Measurements from ENCODE around the gene ZNF714.
A peak's percentile ranks its signal among the peaks of the same experiment; 100 is the strongest.

ZNF714 gene

GRCh38 chr19:21082011-21082975 is at the start of gene ZNF714:
ZNF714 (plus strand) TSS chr19:21082203; CDS start chr19:21098269, 16,066 bp downstream.
- DNase-seq (ENCODE audit: low read depth), result peak; percentile 83
- H3K4me3 ChIP-seq (ENCODE audit: low read depth, low read length), result peak within 1 kb of the TSS; percentile 78

GRCh38 chr19:21045028-21045427 is 37.0 kb upstream of the ZNF714 start:
- H3K4me3 ChIP-seq (ENCODE audit: low read depth, low read length), result no peak overlapping the region
- DNase-seq (ENCODE audit: low read depth), result no peak

DNA sequence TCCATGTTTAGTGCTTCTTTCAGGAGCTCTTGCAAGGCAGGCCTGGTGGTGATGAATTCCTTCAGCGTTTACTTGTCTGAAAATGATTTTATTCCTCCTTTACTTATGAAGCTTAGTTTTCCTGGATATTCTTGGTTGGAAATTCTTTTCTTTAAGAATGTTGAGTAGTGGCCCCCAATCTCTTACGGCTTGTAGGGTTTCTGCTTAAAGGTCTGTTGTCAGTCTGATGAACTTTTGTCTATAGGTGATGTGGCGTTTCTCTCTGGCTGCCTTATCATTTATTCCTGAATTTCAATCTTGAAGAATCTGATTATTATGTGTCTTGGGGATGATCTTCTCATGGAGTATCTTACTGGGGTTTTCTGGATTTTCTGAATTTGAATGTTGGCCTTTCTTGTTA is 35.5 kb upstream of the ZNF714 start:
- no peak overlapping the region for H3K4me3 ChIP-seq (ENCODE audit: low read depth, low read length)
- DNase-seq (ENCODE audit: low read depth), result no peak

DNA sequence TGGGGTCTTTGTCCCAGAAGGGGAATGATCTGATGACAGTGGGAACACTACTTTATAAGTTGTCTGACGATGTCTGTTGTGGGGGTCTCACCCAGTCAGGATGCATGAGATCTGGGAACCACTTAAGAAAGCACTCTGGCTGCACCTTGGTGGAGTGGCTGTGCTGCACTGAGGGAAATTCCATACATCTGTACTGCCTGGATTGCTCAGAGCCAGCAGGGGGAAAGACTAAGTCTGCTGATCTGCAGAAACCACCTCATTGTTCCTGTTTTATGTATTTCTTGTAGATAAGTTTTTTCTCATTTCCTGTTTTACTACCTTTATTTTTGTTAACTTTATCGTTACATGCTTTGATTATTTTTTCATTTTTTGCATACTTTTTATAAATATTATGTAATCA is 34.3 kb upstream of the ZNF714 start:
- no peak overlapping the region for H3K4me3 ChIP-seq (ENCODE audit: low read depth, low read length)
- DNase-seq (ENCODE audit: low read depth), result no peak

DNA sequence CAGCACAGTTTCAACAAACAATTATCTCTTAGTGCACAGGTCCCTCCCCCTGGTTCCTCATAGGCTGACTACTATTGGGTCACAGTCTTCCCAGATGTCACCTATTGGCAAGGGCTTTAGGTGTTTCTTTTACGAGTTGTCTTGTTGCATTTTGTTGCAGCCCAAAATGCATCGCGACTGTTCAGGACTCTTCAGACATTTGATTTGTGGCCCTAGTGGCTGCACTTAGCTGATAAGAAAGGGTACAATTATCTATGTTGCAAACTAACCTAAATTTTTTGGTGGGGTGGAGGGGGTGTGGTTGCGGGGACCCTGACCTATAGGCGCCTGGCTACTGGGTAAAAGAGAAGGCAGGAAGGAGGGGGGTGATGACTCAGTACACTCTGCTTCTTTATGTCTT is 29.1 kb upstream of the ZNF714 start:
- no peak for DNase-seq (ENCODE audit: low read depth)
- H3K4me3 ChIP-seq (ENCODE audit: low read depth, low read length), result no peak overlapping the region

GRCh38 chr19:21065336-21065735 is 16.7 kb upstream of the ZNF714 start:
- DNase-seq (ENCODE audit: low read depth), result no peak
- no peak overlapping the region for H3K4me3 ChIP-seq (ENCODE audit: low read depth, low read length)

DNA sequence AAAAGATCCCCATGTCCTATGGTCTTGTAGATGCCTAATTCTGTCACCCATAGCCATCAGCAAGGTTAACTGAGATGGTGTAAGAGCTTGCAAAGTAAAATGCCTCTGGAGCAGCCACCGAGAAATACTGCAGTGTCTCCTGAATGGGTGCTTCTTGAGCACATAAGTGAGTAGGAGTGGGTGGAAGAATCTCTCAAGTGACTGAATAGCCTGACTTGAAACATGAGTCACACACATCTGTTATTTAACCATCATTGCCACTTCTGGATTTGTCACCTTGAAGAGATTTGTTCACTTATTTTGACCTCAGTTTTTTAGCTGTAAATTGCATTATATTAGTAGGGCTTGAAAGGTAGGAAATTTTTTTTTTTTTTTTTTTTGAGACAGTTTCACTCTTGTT is 2.3 kb downstream of the ZNF714 start:
- peak; percentile 52 for DNase-seq (ENCODE audit: low read depth)
- H3K4me3 ChIP-seq (ENCODE audit: low read depth, low read length), result no peak overlapping the region

DNA sequence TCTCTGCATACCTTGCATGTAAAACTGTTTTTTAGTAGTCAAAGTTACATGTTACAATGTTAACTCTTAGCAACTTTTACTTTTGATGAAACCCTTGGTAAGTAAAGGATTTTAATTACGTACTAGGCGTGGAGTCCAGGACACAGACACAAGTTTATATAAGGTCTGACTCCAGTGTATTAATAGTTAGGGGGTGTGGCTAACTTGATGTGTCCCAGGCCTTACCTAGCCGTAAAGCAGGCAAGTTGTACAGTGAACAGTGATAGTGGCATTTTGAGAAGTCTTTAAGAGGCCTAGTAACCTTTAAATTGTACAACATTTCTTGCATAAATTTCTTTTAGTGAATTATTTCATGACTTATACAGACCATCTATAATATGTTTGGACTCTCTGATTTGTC is 5.9 kb downstream of the ZNF714 start:
- no peak overlapping the region for H3K4me3 ChIP-seq (ENCODE audit: low read depth, low read length)
- no peak for DNase-seq (ENCODE audit: low read depth)

GRCh38 chr19:21092109-21092508 is 10.1 kb downstream of the ZNF714 start:
- peak; percentile 33 for DNase-seq (ENCODE audit: low read depth)

DNA sequence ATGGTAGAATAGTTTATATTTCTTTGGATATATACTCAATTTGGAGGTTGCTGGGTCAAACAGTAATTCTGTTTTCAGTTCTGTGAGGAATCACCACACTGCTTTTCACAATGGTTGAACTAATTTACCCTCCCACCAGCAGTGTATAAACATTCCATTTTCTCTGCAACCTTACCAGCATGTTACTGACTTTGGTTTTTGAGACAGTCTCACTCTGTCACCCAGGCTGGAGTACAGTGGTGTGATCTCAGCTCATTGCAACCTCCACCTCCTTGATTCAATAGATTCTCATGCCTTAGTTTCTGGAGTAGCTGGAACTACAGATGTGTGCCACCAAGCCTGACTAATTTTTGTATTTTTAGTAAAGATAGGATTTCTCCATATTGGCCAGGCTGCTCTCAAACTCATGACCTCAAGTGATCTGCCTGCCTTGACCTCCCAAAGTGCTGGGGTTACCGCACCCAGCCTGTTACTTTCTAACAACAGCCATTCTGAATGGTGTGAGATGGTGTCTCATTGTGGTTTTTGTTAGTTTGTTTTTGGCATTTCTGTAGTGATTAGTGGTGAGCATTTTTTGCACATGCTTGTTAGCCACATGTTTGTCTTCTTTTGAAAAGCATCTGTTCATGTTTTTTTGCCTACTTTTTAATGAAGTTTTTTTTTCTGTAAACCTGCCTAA is 12.5 kb downstream of the ZNF714 start:
- no peak overlapping the region for H3K4me3 ChIP-seq (ENCODE audit: low read depth, low read length)
- no peak for DNase-seq (ENCODE audit: low read depth)

More at GRCh38 chr19:21092109-21092508, 10.1 kb downstream of the ZNF714 start:
- H3K4me3 ChIP-seq (ENCODE audit: low read depth, low read length), result no peak overlapping the region

DNA sequence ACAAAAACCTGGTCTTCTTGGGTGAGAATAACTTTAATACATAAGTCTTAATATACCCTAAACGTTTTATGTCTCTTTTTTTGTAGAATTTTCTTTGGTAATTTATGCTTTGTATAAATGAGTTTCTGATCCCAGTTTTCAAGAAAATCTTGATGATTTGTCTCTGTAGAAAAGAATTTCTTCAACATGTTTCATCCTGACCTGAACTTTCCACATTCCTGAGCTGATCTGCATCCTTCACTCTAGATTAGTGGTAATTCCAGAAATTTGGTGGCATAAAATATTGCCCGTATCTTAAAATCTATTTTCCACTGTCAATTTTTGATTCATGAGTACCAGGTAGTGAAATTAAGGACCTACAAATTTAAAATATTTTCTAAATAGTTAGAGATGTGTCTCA is 16.3 kb downstream of the ZNF714 start:
- no peak overlapping the region for H3K4me3 ChIP-seq (ENCODE audit: low read depth, low read length)
- no peak for DNase-seq (ENCODE audit: low read depth)

- no peak overlapping the region for H3K4me3 ChIP-seq (ENCODE audit: low read depth, low read length)
- no peak for DNase-seq (ENCODE audit: low read depth)
These were observed 19.7 kb downstream of the ZNF714 start for GRCh38 chr19:21101521-21102242.

DNA sequence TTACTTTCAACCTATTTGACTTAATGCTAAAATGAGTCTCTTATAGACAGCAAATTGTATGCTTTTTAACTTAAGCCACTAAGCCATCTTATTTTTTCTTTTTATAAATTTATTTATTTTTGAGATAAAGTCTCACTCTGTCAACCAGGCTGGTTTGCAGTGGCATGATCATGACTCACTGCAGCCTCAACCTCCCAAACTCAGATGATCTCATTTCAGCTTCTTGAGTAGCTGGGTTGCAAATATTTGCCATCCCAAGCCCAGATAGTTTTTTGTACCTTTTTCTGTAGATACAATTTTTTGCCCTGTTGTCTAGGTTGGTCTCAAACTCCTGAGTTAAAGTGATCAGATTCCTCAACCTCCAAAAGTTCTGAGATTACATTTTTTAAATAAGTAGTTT is 27.1 kb downstream of the ZNF714 start:
- H3K4me3 ChIP-seq (ENCODE audit: low read depth, low read length), result no peak overlapping the region
- DNase-seq (ENCODE audit: low read depth), result no peak

- no peak overlapping the region for H3K4me3 ChIP-seq (ENCODE audit: low read depth, low read length)
- no peak for DNase-seq (ENCODE audit: low read depth)
These were observed 28.2 kb downstream of the ZNF714 start for GRCh38 chr19:21110183-21110582.

GRCh38 chr19:21115430-21115829 is 33.4 kb downstream of the ZNF714 start:
- no peak overlapping the region for H3K4me3 ChIP-seq (ENCODE audit: low read depth, low read length)
- DNase-seq (ENCODE audit: low read depth), result no peak

- H3K4me3 ChIP-seq (ENCODE audit: low read depth, low read length), result no peak overlapping the region
- DNase-seq (ENCODE audit: low read depth), result no peak
These were observed 35.3 kb downstream of the ZNF714 start for GRCh38 chr19:21117041-21117907.

GRCh38 chr19:21126078-21126477 is 44.1 kb downstream of the ZNF714 start:
- DNase-seq (ENCODE audit: low read depth), result no peak
- H3K4me3 ChIP-seq (ENCODE audit: low read depth, low read length), result no peak overlapping the region

DNA sequence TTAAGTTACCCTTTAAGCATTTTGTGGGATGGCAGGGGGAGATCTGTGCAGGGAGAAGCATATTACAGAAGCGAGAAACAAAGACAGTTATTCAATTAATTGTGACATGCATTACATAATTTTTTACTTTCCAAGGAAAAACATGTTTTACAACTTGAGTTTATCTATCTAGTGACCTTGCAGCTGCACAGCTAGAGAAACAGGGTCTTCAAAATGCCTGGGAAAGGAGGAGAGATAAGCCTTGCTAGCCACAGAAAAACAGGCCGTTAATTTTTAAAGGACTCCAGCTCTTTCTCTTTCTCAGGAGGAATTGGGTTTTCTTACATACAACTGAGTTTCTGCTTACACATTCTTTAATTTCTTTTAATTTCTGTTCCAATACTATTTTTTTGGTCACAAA is 45.0 kb downstream of the ZNF714 start:
- H3K4me3 ChIP-seq (ENCODE audit: low read depth, low read length), result no peak overlapping the region
- no peak for DNase-seq (ENCODE audit: low read depth)

DNA sequence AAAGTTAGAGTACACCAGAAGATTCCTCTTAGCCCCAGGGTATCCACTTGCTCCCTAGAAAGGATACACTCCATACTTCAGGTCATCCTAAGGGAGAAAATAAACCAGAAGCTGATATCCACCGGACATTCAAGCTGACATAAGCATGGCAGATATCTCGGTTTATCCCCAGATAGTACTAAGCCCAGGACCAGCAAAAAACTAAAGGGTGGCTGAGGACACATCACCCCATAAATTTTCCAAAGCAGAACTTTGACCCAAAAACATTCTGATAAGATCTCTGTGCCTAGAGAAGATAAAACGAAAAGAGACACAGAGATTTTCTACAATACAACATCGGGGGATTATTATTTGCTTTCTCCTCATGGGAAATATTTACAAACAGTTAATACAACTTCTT is 45.9 kb downstream of the ZNF714 start:
- H3K4me3 ChIP-seq (ENCODE audit: low read depth, low read length), result no peak overlapping the region
- no peak for DNase-seq (ENCODE audit: low read depth)
